DMS 273 (cell line): ENCODE results near the gene PASK.

Experiments used
- DNase-seq: peaks from one replicate; lab custom pipeline; 2025; ENCODE audit not compliant: unreplicated experiment; lab: John Stamatoyannopoulos, UW

PASK gene

DNA sequence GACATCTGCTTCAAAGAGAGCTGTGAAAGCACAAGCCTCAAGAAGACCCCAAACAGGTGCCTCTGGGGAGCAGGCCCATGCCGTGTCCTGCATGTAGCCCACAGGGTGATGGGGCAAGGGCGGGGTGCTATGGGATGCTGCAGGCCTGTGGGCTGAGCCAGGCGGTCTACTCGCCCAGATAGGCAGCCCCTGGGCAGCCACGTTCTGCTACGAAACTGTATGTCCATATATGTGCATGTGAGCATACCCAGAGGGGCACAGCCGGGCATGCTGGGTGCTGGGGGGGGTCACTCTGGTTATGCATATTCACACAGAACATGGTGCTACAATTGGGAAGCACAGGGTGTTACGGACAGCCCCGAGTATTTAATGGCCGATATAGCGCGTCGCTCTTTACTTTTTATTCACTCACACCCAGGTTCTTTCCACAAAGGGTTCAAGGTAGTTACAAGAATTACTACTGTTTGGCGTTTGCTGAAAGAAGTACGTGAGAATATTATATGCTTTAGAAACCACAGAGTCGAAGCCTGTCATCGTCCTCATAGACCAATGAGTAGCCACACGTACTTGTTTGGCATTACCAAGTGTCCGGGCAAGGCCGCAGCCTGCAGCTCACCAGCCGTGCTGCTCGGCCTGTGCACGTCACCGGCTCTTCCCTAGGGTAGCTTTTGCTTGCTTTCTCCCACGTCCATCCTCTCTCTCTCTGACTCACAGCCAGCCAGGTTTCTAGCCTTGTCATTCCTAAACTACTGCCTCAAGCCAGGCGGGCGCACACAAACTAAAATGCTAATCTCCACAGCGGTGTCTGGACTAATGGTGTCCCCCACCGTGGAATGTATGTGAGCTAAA is 61.6 kb downstream of the PASK start:
- no peak for DNase-seq

DNA sequence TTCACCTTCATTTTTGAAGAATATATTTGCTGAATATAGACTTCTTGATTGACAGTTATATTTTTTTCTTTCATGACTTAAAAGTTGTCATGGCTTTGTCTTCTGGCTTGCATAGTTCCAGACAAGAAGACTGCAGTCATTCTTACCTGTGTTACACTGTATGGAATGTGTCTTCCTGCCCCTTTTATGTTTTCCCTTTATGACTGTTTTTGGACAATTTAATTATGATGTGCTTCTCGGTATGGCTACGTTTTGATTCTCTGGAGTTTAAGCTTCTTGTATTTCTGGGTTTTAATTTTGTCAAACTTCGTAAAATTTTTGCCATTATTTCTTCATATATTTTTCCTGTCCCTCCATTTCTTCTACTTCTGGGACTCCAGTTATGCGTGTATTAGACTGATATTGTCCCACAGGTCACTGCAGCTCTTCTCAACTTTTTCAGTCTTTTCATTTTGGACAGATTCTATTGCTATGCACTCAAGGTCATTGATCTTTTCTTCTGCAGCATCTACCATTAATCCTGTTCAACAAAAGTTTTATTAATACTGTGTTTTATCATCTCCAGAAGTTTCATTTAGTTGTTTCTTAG is 64.3 kb downstream of the PASK start:
- DNase-seq = no peak

DNA sequence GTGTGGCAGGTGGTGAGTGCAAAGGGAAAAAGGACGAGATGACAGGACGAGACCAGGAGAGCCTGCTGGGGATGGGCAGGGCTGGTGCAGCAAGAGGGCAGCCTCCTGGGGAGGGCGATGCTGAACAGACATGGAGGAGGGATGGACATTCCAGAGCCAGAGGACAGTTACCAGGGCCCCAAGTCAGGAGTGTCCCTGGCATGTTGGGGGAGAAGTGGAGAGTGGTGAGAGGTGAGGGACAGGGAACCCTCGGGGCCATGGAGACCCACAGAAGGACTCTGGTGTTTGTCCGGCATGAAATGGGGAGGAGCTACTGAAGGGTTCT is 66.2 kb downstream of the PASK start:
- no peak for DNase-seq

DNA sequence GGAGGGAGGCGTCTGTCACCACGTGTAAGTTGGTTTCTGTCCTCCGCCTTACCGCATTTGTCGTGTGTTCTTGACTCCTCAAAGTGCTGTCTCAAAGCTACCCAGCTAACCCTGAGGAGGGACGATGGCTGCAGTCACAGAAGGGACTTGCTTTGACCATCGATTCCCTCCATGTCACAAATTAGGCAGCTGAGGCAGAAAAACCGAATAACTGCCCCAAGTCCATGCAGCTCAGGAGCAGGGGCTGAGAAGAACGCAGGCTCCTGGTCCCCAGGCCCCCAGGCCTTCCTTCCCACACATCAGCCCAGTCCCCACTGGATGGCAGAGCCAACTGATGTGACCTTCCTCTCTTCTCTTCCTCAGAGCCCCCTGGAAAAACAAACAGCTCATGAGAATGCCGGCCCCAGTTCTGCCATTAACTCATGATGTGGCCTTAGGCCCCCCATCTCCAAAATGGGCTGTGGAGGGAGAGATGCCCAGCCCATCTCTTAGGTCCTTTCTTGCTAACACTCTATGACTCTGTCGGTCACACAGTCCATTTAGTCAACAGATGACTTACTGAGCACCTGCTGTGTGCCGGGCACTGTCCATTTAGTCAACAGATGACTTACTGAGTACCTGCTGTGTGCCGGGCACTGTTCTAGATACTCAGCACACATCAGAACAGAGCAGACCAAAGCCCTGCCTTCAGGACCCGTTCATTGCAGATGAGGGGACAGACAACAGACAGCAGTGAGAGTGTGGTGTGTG is 66.8 kb downstream of the PASK start:
- DNase-seq = no peak

DNA sequence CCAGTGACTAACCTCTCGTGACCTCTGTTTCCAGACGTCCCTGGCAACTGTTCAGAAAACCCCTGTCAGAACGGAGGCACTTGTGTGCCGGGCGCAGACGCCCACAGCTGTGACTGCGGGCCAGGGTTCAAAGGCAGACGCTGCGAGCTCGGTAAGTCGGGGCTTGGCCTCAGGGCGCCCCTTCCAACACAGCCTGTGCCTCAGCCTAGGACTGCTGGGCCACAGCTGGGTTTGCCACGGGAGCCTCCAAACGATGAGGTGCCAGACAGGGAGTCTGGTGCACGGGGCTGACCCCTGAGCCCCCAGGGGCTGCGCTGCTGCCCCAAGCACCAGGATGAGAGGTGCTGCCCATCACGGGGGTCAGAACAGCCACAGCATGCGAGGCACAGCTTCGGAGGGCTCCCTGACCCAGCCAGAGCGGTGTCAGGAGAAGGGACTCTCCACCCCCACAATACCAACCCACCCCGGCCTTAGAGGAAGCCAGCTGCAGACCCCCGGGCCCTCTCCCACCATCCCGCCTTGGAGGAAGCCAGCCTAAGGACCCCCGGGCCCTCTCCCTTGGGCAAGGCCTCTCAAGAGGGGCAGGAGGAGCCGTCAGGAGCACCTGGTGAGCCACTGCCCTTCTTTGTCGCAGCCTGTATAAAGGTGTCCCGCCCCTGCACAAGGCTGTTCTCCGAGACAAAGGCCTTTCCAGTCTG is 67.5 kb downstream of the PASK start:
- no peak for DNase-seq

DNA sequence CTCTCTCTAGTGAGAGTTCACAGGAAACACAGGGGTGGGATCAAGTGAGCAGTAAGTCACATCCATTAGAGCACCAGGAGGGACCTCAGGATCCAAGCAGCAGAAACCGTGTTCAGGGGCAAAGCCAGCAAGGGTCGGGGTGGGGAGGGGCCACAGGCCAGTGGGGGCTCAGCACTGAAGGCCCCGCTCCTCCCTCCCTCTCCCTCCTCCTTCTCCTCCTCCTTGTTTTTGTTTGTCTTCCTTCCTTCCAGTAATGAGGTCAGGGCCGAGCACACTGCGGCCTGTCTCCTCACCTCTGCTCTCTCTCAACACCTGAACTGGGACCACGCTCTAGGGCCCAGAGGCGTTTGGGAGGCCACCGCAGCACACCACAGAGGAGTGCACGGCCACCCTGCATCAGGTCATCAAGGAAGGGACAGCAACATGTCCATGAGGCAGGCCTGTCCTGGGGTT is 68.1 kb downstream of the PASK start:
- DNase-seq = no peak

DNA sequence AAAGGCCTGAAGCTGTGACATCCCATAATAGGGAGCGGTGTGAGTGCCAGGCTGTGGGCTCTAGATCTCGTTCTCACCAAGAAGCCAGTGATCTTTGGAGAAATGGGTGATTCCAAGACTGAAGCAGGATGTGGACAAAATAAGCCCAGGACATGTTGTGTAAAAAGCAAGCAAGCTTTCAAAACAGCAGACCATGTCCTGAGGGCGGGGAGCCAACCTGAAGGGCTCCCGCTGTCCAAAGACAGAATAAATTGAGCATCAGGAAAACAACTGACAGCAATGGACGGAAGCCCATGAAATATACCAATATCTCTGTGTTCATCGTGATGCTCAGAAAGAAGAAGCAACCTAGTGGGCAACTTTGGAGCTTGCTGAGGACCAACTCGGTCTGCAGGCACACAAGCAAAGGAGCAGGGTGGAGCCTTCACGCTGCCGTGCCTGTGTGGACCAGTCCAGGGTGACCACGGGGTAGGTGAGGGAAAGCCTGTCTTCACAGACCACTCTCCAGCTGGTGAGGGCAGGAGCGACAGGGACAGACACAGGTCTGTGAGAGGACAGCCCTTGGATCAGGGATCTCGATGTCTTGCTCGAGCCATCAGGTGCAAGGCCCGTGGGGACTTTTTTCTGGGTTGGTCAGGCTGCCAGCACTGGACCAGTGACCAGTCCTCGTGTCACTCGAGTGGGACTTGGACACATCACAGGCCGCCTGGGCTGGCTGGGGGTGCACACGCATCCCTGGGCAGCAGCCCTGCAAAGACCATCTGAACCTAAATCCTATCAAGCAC is 68.7 kb downstream of the PASK start:
- DNase-seq = no peak

DNA sequence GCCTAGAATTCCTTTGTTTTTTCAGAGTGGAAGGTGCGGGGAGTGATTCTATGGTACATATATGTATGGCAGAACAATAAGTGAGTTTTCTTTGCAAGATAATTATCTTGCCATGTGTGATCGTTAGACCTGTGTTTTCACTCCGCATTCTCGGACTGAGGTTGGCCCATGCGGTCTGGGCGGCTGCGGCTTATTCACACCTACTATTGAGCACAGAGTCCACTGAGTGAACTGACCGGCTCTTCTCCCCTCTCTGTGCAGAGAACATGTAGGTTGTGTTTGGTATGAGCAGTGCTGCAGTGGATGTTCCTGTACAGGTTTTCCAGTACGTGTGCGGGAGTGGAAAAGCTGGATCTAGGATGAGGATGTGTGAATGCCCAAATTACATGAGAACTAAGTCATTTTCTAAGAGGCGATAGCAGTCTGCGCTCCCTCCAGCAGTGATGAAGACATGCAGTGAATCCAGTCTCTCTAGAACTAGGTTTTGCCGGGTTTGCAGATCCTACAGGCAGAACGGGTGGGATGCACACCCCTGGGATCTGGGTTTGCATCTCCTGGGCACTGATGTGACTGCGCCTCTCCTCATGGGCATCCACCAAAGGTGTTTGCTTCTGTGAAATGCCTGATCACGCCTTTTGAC is 74.3 kb downstream of the PASK start:
- DNase-seq = no peak

DNA sequence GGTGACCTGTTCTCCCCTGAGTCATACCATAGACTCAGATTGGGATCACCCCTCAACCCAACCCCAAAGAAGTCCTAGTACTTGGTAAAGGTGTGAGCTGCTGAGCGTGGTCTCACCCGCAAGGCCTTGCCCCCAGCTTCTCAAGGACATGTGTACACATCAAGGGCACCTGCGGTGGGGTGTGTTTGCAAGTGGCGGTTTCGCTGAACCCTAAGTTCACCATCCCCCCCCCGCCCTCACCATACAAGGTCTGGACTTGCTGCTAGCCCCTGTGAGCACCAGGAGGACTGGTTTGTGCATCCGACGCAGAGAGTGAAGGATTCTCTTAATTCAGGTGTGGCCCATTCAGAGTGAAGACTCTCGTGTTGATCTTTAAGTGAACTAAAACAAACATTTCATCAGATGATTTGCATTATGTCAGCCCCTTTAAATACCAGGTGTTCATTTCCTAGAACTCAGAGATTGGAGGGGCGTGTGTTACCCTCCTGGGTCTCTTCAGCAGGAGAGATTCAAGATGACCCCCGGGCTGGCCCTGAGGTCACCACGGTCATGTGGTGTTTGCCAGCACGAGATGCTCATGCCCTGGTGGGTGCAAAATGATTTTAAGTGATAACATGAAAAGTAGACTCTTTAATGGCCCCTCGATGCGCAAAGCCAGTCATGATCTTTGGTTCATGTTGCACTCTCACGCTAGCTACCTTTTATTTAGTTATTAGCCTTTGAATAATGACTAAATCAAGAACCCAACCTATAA is 75.0 kb downstream of the PASK start:
- DNase-seq = no peak

DNA sequence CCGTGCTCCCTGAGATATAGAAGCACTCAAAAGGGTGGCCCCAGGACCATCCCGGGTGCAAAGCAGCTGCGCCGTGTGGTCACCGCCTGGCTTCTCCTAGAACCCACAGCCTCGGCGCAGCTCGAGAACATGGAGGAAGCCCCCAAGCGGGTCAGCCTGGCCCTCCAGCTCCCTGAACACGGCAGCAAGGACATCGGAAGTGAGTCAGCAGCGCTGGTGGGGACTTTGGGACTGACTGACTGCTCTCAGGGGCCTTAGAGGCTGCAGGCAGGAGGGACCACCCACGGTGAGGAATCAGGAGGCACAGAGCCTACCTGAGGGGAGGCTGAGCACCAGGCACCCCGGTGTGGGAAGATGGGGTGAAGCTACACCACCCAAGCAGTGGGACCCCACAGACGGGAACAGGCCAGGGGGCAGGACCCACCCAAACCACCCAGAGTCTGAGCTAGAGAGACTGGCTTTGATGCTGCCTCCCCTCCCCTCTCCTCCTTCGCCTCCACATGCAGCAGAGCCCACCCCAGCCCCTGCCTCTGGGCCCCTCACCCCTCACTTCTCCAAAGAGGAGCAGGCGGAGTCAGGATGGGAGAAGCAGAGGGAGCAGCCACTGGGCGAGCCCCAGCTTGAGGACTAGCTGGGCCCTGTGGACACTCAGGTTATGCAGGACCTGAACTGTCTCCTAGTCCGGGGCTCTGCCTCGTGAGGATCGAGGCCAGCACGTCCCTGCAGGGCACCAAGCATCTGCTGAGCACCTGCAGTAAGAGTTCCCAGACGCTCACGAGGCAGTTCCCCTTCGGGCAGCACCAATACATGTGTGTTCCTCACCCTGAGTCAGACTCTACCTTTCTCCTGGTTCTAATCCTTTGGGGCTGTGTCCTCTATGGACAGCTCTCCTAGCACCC is 75.9 kb downstream of the PASK start:
- DNase-seq = no peak

DNA sequence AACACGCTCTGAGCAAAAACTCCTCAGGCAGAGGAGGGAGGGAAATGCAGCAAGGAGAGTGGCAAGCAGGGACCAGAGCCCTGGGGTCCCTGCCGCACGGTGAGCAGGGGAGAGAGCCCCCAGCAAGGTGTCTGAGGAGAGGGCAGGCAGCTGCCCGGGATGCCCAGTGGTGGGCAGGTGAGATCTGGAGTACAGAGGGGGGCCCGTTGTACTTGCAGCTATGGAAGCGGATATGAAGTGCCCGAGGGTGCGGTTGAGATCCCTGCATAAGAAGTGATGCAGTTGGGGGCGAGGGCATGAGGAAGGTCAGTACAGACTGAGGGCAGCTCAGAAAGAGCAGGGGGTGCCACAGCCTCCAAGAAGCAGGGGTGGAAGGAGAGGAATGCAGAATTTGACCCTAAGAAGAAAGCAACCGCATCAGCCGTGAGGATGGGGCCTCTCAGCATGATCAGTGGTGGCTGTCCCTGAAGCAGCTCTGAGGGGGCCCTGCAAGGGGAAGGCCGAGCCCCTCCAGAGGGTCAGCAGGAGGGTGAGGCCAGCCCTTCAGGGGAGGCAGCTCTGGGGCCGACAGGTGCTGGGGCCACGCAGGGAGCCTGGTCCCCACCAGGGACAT is 76.6 kb downstream of the PASK start:
- DNase-seq = no peak

DNA sequence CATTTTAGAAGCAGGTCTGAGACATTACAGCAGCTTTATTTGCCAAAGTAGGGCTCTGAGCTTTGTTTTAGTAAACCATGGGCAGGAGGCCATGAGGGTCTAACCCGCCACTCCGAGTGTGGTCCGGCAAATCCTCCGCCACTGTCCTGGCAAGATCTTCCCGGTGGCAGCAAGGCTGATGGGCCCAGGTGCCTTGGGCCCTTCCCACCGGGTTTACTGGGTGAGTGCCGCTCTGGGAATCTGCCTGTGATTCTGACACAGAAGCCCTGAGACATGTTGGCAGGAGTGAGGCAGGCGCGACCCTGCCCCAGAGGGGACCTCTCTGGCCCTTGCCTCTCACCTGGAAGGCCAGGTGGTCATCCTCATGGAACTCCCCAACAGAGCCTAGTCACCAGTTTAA is 77.1 kb downstream of the PASK start:
- no peak for DNase-seq

DNA sequence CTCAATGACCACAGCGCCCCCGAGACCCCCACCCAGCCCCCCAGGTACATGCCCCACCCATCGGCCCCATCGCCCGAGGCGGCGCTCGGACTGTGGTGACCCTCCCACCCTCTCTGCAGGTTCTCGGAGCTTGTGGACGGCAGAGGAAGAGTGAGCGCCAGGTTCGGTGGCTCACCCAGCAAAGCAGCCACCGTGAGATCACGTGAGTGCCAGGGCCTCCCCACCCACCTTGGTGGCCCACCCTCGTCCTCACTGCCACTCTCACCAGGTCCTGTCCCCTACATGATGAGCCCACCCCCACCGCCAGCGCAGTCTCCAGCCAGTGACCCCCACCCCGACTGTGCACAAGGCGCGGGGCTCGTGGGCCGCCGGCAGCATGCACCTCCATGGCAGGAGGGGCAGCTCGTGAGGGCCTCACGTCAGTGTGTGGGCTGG is 77.6 kb downstream of the PASK start:
- DNase-seq = no peak

DNA sequence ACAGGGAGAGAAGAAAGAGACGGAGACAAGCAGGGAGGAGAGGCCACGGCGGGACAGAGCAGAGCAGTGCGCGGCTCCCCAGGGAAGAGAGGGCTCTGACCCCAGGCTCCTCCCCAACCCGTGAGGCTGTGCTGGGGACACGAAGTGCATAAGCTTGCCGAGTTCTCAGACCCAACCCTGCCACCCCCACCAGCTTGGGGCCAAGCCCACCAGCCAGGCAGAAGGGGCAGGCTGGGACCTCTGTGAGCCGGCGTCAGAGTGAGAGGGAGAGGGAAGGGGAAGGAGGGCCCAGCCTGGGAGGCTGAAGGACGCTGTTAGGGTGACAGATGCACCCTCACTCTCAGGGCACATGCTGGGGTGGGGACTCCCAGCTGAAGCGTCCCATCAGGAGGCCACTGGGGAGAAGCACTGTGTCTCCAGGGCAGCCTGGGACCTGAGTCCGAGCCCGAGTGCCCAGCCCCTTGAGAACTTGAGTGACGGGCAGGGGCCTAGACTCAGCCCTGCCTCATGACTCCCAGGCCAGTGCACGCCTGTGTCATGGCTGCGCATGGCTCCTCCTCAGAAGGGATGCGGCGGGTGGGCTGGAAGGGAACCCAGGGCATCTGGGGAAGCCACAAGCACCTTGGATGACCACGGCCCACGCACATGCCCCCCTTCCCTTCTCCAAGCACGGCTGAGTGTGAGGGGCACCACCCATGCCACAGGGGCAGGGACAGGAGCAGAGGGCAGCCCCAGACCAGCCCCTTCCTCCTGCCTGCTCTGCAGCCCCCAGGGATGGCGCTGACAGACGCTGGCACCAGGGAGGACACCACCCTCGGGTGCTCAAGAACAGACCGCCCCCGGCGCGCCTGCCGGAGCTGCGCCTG is 78.2 kb downstream of the PASK start:
- DNase-seq = no peak

DNA sequence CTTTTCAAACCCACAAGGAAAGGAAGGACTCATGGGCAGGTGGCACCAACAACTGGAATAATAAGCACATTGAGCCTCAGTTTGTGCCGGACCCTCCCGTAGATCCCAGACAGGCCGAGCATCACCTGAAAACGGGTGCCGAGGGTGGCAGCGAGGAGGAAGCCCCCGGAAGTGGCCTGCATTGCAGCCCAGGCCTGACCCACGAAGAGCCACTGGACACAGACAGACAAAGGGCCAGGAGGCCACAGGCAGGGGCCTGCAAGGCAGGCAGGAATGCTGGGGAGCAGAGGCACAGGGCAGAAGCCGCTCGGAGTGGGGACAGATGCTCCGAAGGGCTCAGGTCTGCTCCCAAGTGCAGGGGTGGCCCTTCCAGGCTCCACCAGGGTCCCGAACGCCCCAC is 78.9 kb downstream of the PASK start:
- DNase-seq = no peak

DNA sequence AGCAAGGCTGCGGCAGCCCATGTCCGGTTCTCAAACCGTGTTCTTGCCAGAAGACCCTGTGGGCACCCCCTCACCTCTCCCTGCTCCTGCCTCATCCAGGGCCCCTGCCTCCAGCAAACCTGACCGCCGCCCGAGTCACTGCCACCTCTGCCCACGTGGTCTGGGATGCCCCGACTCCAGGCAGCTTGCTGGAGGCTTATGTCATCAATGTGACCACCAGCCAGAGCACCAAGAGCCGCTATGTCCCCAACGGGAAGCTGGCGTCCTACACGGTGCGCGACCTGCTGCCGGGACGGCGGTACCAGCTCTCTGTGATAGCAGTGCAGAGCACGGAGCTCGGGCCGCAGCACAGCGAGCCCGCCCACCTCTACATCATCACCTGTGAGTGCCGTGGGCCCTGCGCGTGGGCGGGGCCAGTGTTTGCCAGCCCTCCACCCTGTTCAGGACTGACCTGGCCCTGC is 79.4 kb downstream of the PASK start:
- no peak for DNase-seq
